Endothelial cell of umbilical vein (primary cell): Measurements from ENCODE around the gene LGR6. TPM values are rescaled to one million over a fixed set of nuclear protein-coding genes. Genes with fewer than 3 reads are reported as not detected.

Experiments
- BruUV-seq: library from RNA; stranded (reverse); fragments of 400-500 nt; replicated peaks from 2 replicates; lab custom pipeline; 2021; lab: Mats Ljungman, UMichigan
- CTCF ChIA-PET: fragments of 300-600, 350-600 bp; sonication (Branson Sonifier 250); formaldehyde crosslinking; loops from one replicate; lab custom pipeline; 2021; ENCODE audit warnings: antibody characterized with exemption, inconsistent platforms; lab: Charles Lee
- POLR2A ChIA-PET: fragments of 300-600, 350-600 bp; sonication (Branson Sonifier 250); formaldehyde crosslinking; loops from one replicate; lab custom pipeline; 2021; ENCODE audit warnings: antibody characterized with exemption, inconsistent platforms; lab: Charles Lee
- DNase-seq: peaks from one replicate; pipeline ENCODE4 v3.0.0-alpha.2; 2011; ENCODE audit warnings: low read depth, low spot score
- FAIRE-seq: peaks from 2 replicates; lab custom pipeline; 2011; peaks lifted over from hg19 to GRCh38; lab: Jason Lieb, UNC
- H2AFZ ChIP-seq: 2 replicates; pipeline ENCODE4 v1.6.0; 2012; ENCODE audit warnings: low read depth, low read length, control low read depth, inconsistent platforms
- H3K27ac ChIP-seq: 2 replicates; pipeline ENCODE4 v1.5.1; 2011; ENCODE audit warnings: low read depth, mild to moderate bottlenecking, control low read depth, low read length, moderate library complexity; ENCODE audit not compliant: insufficient read depth
- H3K27me3 ChIP-seq, 2 experiments: 2 replicates each; pipeline versions ENCODE4 v1.6.0 to v1.6.1; 2011; ENCODE audit warnings: low read length in 2 of 2, mixed read lengths in 1 of 2; ENCODE audit not compliant: control insufficient read depth in 2 of 2, insufficient read depth in 2 of 2
- H3K36me3 ChIP-seq, 2 experiments: 2 replicates in 1 of 2; 3 replicates in 1 of 2; pipeline ENCODE4 v1.5.1; 2011; ENCODE audit warnings: low read length in 2 of 2, mild to moderate bottlenecking in 1 of 2, moderate library complexity in 1 of 2; ENCODE audit not compliant: control insufficient read depth in 2 of 2, insufficient read depth in 2 of 2; ENCODE audit errors: extremely low read depth in 1 of 2
- H3K4me1 ChIP-seq: 3 replicates; pipeline ENCODE4 v1.5.1; 2011; ENCODE audit warnings: mild to moderate bottlenecking, low read length; ENCODE audit not compliant: control insufficient read depth, insufficient read depth; ENCODE audit errors: extremely low read depth
- H3K4me2 ChIP-seq: 2 replicates; pipeline ENCODE4 v1.6.1; 2011; ENCODE audit warnings: low read length, control low read depth, mixed read lengths; ENCODE audit not compliant: insufficient read depth
- H3K4me3 ChIP-seq, 3 experiments: fragments of 200-600 bp in 1 of 3; sonication (generic), shearing (Covaris generic) in 1 of 3; replicated peaks in 1 of 3; 2 replicates each; pipeline ENCODE4 v1.5.1; 2011 to 2016; ENCODE audit warnings: control low read depth in 3 of 3, low read length in 3 of 3, mild to moderate bottlenecking in 2 of 3, inconsistent platforms in 1 of 3, low read depth in 1 of 3, moderate library complexity in 1 of 3; ENCODE audit not compliant: insufficient read depth in 1 of 3
- H3K79me2 ChIP-seq: 2 replicates; pipeline ENCODE4 v1.6.0; 2012; ENCODE audit warnings: low read length, inconsistent platforms; ENCODE audit not compliant: control insufficient read depth, insufficient read depth
- H3K9ac ChIP-seq: replicated peaks from 2 replicates; pipeline ENCODE3; 2011; ENCODE audit warnings: low read length, control low read depth; ENCODE audit not compliant: insufficient read depth; ENCODE audit errors: extremely low read depth
- H3K9me1 ChIP-seq: replicated peaks from 3 replicates; pipeline ENCODE4 v1.6.0; 2011; ENCODE audit warnings: mild to moderate bottlenecking, low read length; ENCODE audit not compliant: control insufficient read depth, insufficient read depth; ENCODE audit errors: extremely low read depth
- H3K9me3 ChIP-seq: replicated peaks from 2 replicates; pipeline ENCODE4 v1.5.1; 2012; ENCODE audit warnings: low read length, inconsistent platforms; ENCODE audit not compliant: control insufficient read depth, insufficient read depth
- H4K20me1 ChIP-seq: replicated peaks from 2 replicates; pipeline ENCODE3; 2011; ENCODE audit warnings: mild to moderate bottlenecking, low read length; ENCODE audit not compliant: control insufficient read depth, insufficient read depth; ENCODE audit errors: extremely low read depth
- CTCF ChIP-seq, 2 donors: IDR thresholded peaks; 1 replicate in 1 of 2; 2 replicates in 1 of 2; pipeline ENCODE4 v1.5.1; 2011; ENCODE audit warnings: low read length in 2 of 2, mild to moderate bottlenecking in 2 of 2, moderate library complexity in 2 of 2, control low read depth in 1 of 2, inconsistent platforms in 1 of 2, low read depth in 1 of 2; ENCODE audit not compliant: insufficient read depth in 1 of 2; ENCODE audit errors: extremely low read depth in 1 of 2
- EZH2 ChIP-seq: IDR thresholded peaks from 2 replicates; pipeline ENCODE4 v1.6.1; 2012; ENCODE audit warnings: borderline replicate concordance, low read depth, mild to moderate bottlenecking, moderate library complexity, low read length, inconsistent platforms; ENCODE audit not compliant: severe bottlenecking
- FOS ChIP-seq: IDR thresholded peaks from 2 replicates; pipeline ENCODE4 v1.6.1; 2011; ENCODE audit warnings: mild to moderate bottlenecking, low read length, moderate library complexity, borderline replicate concordance; ENCODE audit not compliant: insufficient read depth
- GATA2 ChIP-seq: IDR thresholded peaks from 2 replicates; pipeline ENCODE4 v1.7.0; 2011; ENCODE audit warnings: low read depth, mild to moderate bottlenecking, moderate library complexity, mixed read lengths, low read length; ENCODE audit not compliant: insufficient read length, insufficient read depth
- JUN ChIP-seq: IDR thresholded peaks from 2 replicates; pipeline ENCODE4 v1.6.1; 2011; ENCODE audit warnings: borderline replicate concordance, low read depth; ENCODE audit not compliant: insufficient read length, insufficient read depth
- MAX ChIP-seq: IDR thresholded peaks from 2 replicates; pipeline ENCODE4 v1.6.1; 2011; ENCODE audit not compliant: insufficient read depth, insufficient read length
- MYC ChIP-seq: IDR thresholded peaks from one replicate; pipeline ENCODE4 v1.6.1; 2011; ENCODE audit warnings: mild to moderate bottlenecking, low read depth, low read length
- POLR2A ChIP-seq: IDR thresholded peaks from 2 replicates; pipeline ENCODE4 v1.6.1; 2012; ENCODE audit warnings: low read depth, mild to moderate bottlenecking, control low read depth, low read length
- POLR2AphosphoS5 ChIP-seq: IDR thresholded peaks from 2 replicates; pipeline ENCODE4 v1.6.1; 2012; ENCODE audit warnings: low read depth, mild to moderate bottlenecking, control low read depth, low read length, moderate library complexity; ENCODE audit not compliant: insufficient read depth
- dilution Hi-C: fragments of 300-500 bp; cut with MboI; formaldehyde crosslinking; loops from one replicate; pipeline ENCODE4 v1.15.0; 2019; ENCODE audit warnings: low sequenced_read_pairs; ENCODE audit not compliant: extremely low pct_ligation_motif_present
- intact Hi-C: fragments of 100-400 bp; cut with micrococcal nuclease; formaldehyde crosslinking; loops from one replicate; pipeline ENCODE4 v1.10.0; 2022
- polyA plus RNA-seq, 4 experiments: library from polyadenylated mRNA; depleted of rRNA in 3 of 4; stranded (reverse) in 3 of 4; unstranded in 1 of 4; fragments of >200 nt; gene quantifications; 2 replicates each; pipeline versions ENCODE4 v1.2.1 to v1.2.3, GENCODE V29; 2011 to 2012; ENCODE audit warnings: missing spikeins in 1 of 4
- total RNA-seq: library from RNA; stranded (reverse); gene quantifications from 2 replicates; pipeline ENCODE4 v1.2.3, GENCODE V29; 2021

The LGR6 gene
- total and polyA plus RNA-seq, 2 donors (not counting 3 experiments of a cell fraction or from before 2014, with no cell fraction given): not detected

GRCh38 chr1:202293569-202293968 is 100.0 kb downstream of the LGR6 start:
- no peaks in the 10 kb centered on the region for H3K27me3 ChIP-seq
- no peaks in the 10 kb centered on the region for H3K9me1 ChIP-seq
- no peak overlapping the region for H3K27ac ChIP-seq
- FAIRE-seq: no peak
- dilution Hi-C loops (no loop called here), intact Hi-C loops (no loop called here)
- ChIA-PET CTCF (no interaction called here), POLR2A (no interaction called here)
- peaks cover 10% of the 10 kb centered on the region for H3K4me1 ChIP-seq
- H4K20me1 ChIP-seq: no peaks in the 10 kb centered on the region
- no peak overlapping the region for H3K4me2 ChIP-seq
- H3K79me2 ChIP-seq: no peaks in the 10 kb centered on the region
- H3K9me3 ChIP-seq: no peaks in the 10 kb centered on the region
- H3K36me3 ChIP-seq: no peaks in the 10 kb centered on the region
- no peak overlapping the region for H2AFZ ChIP-seq
- no peak overlapping the region for H3K9ac ChIP-seq
- DNase-seq: no peak
- TF ChIP-seq EZH2: no peak
- no peak for TF ChIP-seq CTCF (IDR thresholded peaks at IDR 0.05; ENCODE audit: extremely low read depth in 1 of 2, insufficient read depth in 1 of 2, low read depth in 1 of 2, low read length in 2 of 2)
- no peak for TF ChIP-seq MAX
- TF ChIP-seq JUN: no peak
- TF ChIP-seq GATA2: no peak
- no peak for TF ChIP-seq FOS
- TF ChIP-seq POLR2AphosphoS5: no peak
- TF ChIP-seq POLR2A: no peak
- TF ChIP-seq MYC: no peak
- no peak overlapping the region for H3K4me3 ChIP-seq
- no TSS peak for BruUV-seq
